GM18867 (cell line): ENCODE measurements around the gene ANAPC13.

ENCODE experiments used
- ATAC-seq: cut with Tn5 transposase; IDR thresholded peaks from one replicate; pipeline ENCODE4 v1.9.1; 2021; ENCODE audit warnings: mild to moderate bottlenecking, moderate library complexity; ENCODE audit not compliant: unreplicated experiment

ANAPC13 gene

DNA sequence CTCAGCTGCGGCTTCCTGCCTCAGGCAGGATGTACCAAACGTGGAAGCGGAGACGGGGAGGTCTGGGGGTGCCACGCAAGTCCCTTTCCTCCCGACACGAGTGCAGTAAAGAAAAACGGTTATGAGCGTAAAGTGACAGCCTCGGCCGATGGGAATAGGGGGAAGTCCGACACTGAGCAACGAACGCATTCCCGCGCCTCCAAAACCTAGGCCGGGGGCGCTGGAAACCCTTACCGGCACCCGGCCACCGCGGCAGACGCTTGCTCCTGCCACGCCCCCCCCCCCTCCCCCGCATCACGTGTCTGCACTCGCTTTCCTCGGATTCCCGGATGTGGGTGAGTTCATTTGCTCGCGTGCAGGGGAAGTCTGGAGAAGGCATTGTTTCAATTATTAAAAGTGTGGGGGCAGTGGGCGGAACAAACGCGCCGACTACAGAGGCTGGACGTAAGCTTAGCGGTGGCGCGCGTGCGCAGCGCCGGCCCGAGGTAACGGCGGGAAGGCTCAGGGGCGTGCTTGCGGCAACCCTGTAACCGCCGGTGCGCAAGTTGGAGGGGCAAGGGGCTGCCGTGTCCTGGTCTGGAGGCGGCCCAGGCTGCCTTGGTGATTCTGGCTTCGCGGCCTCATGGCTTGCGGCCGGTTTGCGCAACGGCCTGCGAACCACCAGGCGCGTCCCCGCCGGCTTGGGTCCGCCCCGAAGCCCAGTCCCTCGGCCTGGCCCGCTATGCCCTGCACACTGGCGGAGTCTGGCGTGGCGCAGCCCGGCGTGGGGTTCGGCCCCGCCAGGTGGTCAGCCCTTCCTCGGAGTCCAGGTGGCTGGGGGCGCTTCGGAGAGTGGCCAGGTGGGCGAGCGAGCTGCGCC, at the start of gene ANAPC13, which contains the start of gene CEP63:
Gene ANAPC13, minus strand, starts transcription at position 268 of the 859 bp plus-strand sequence. CDS start 3,081 bp downstream, outside the sequence.
Gene CEP63, plus strand, starts transcription at position 340 of the 859 bp plus-strand sequence. CDS start 9,264 bp downstream, outside the sequence.
- ATAC-seq, result peak; percentile 82

DNA sequence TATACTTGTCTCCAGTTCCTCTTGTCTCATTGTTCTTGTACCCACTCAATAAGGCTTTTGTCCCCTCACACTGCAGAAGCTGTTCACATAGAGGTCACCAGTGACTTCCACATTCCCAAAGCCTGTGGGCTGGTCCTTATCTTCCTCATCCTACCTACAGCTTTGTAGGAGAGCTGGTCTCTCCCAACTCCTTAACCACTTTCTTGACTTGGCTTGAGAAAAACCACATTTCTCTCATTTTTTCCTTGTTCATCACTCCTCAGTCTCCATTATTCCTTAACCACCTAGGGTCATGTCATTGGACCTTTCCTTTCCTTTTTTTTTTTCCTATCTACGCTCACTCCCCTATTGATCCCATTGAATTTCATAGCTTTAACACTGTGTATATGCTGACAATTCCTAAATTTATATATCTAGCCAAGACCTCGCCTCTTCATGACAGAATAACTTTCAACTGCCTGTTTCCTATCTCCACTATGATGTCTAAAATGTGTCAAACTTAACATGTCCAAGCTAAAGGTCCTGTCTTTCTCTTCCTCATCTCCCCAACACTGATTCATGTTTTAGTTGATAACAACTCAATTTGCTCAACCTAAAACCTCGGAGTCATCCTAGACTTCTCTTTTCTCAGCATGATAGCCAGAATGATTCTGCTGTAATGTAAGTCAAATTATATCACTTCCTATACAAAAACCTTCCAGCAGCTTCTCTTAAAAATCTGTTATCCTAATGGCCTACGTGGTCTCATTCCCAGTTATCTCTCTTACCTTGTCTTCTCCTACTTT, 49.6 kb upstream of the ANAPC13 start:
- ATAC-seq, result no peak

GRCh38 chr3:134533493-134533892, 47.7 kb upstream of the ANAPC13 start:
- no peak for ATAC-seq

DNA sequence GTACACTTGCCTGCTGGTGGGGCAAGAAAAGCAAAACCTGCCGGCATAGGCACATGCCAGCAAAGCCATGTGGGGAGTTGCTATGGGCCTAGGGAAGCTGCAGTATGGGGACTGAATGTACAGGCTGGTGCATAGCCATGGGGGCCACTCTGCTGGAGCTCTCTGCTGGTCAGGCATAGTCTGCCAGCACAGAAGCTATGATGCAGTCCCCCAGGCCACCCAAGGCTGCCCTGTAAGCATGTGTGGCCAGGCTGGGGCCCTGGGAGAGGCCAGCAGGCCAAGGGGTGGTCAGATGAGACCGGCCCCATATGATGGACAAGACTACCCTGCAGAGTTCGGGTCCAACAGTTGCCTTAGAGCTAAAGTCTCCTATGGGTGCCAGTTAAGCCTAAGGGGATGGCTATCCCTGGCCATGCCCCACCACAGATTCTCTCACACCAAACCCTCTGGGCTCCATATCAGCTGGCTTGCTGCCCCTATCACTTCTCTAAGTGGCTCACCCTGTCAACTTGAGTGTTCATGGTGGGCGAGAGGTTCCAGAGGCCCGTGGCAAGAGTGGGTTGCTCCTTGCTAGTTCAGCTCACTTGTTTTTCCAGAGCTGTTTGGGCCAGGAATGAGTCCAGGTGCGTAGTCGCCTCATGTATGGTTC, 41.9 kb upstream of the ANAPC13 start:
- no peak for ATAC-seq

GRCh38 chr3:134527037-134527436, 41.3 kb upstream of the ANAPC13 start:
- no peak for ATAC-seq

DNA sequence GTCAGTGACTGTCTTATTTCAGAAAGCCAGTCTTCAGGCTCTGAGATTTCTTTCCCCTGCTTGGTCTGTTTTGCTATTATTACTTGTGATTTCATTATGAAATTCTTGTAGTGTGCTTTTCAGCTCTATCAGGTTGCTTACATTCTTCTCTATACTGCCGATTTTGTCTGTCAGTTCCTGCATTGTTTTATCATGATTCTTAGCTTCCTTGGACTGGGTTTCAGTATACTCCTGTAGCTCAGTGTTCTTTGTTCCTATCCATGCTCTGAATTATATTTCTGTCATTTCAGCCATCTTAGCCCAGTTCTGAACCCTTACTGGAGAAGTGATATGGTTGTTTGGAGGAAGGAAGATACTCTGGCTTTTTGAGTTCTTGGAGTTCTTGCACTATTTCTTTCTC, 40.5 kb upstream of the ANAPC13 start:
- ATAC-seq, result no peak

DNA sequence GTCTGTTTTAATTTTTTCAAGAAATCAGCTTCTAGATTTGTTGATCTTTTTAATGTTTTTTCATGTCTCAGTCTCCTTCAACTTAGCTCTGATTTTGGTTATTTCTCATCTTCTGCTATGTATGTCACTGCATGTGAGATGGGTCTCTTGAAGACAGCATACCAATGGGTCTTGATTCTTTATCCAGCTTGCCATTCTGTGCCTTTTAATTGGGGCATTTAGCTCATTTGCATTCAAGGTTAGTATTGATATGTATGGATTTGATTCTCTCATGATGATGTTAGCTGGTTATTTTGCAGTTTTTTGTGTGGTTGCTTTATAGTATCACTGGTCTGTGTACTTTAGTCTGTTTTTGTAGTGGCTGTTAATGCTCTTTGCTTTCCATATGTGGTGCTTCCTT, 39.5 kb upstream of the ANAPC13 start:
- ATAC-seq, result no peak

GRCh38 chr3:134522541-134522940, 36.8 kb upstream of the ANAPC13 start:
- ATAC-seq, result no peak

DNA sequence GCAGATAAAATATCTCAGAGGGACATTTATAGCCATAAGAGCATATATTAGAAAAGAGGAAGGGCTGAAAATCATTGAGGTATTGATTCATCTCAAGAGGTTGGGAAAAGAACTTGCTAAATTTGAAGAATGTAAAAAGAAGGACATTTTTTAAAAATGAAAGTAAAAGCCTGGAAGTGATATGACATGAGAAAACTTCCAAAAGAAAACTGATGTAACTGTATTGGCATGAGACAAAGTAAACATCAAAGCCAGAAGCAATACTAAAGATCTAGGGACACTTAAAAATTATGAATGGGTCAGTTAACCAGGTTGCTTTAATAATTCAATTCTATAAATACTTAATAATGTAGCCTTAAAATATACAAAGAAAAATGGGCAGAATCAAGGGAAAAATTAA, 32.0 kb upstream of the ANAPC13 start:
- no peak for ATAC-seq

- no peak for ATAC-seq
Observed at GRCh38 chr3:134516905-134517304, 31.1 kb upstream of the ANAPC13 start.

GRCh38 chr3:134511500-134511899, 25.7 kb upstream of the ANAPC13 start:
- ATAC-seq, result no peak

GRCh38 chr3:134505485-134505884, 19.7 kb upstream of the ANAPC13 start:
- no peak for ATAC-seq

GRCh38 chr3:134504132-134504531, 18.3 kb upstream of the ANAPC13 start:
- ATAC-seq, result no peak

DNA sequence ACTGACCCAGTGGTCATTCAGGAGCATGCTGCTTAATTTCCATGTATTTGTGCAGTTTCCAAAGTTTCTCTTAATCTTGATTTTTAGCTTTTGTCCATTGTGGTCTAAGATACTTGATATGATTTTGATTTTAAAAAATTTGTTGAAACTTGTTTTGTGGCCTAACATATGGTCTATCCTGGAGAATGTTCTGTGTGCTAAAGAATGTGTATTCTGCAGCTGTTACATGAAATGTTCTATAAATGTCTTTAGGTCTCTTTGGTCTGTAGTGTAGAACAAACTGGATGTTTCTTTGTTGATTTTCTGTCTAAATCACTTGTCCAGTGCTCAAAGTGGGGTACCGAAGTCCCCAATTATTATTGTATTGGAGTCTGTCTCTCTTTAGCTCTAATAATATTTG, 17.5 kb upstream of the ANAPC13 start:
- ATAC-seq, result no peak

DNA sequence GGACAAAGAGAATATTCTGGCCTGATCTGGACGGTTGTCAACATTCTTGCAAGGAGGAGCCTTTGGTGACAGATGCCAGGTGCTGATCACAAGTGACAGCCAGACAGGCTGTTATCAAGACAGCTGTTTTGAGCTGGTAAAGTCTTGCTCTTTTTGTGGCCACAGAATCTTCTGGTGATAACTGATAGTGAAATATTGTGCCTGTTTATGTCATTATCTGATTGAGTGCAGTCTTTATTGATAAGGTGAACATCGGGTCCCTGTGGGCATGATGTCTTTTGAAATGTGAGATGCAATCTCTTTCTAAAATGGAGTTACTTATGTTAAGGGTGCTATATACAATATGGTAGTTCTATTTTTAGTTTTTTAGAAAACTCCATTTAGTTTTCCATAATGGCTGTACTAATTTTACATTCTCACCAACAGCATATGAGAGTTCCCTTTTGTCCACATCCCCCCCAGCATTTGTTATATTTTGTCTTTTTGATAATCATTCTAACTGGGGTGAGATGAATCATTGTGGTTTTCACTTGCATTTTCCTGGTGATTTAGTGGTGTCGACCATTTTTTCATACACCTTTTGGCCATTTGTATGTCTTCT, 10.8 kb upstream of the ANAPC13 start:
- no peak for ATAC-seq

- ATAC-seq, result no peak
Observed at GRCh38 chr3:134495980-134496379, 10.2 kb upstream of the ANAPC13 start.

- no peak for ATAC-seq
Observed at GRCh38 chr3:134494495-134494894, 8.7 kb upstream of the ANAPC13 start.

GRCh38 chr3:134487406-134487805, 1.6 kb upstream of the ANAPC13 start:
- peak; percentile 21 for ATAC-seq

DNA sequence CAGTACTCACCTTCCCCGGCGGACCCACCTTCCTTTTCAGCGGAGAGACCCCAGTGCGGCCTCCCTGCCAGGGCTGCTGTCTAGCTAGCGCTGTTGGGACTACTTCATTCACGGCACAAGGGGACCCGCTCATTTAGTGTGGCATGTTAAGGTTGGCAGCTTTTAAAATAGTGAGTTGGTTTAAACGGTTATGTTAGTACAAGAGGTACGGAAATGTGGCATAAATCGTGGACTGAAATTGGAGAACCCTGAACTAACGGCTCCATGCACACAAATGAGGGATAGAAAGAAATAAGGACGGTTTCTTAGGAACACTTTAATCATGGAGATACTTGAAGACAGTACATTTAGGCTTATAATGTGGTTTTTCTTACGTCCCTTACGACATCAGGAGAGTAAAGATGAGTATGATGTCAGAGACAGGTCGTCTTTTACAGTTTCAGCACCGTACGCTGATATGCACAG, 824 bp upstream of the ANAPC13 start:
- peak; percentile 18 for ATAC-seq

DNA sequence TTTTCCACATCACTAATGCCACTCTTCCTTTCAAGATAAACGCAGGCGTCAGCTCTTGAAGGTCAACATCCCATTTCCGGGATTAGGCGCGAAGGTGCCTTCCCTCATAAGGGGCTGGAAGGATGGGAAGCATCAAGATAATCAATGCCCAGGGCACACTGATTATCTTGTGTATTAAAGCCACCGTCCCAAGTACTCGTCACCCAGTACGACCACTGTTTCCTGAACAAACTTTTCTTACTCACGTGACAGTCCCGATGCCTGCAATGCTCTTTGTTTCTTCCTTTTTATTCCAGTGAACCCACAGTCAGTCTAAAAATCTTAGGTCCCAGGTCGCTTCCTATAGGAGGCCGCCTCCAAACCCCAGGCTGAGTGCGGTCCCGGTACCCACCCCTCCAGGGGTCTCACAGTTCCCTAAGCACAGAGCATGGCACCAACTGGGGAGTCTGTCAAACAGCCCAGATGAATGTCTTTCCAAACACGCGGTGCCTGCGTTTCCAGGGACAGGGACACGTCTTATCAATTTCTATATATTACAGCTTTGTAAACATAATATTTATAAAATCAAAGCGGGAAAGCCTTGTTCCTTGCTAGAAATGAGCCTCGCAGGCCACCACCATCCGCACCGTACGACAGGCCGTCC, 589 bp downstream of the ANAPC13 start:
- ATAC-seq, result peak; percentile 7
